ENCODE measurements around the gene MBD3L2B. TPM values are rescaled to one million over a fixed set of nuclear protein-coding genes. Genes with fewer than 3 reads are reported as not detected.
"Not testable (repeated sequence)": the region's sequence is repeated elsewhere in the genome, so short reads cannot be mapped to it uniquely, and the experiment has no call there.

Gene MBD3L2B
- total RNA-seq, 1 donor from 2014 or later: not detected

DNA sequence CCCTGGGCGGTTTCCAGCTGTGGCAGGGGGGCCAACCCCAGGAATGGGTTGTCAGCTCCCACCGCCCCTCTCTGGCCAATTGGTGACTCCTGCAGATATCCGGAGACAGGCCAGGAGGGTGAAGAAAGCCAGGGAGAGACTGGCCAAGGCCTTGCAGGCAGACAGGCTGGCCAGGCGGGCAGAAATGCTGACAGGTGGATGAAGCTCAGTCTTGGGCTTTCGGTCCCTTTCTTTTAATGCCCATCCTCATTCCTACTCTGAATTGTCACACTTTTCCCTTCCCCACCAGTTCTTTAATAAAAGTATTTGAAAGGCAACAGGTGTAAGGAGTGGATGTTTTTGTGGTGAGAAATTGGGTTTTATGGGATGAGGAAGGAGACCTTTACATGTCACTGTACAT is 30.2 kb upstream of the MBD3L2B start:
- not testable (repeated sequence) for H3K9ac ChIP-seq; H3K36me3 ChIP-seq; H2AFZ ChIP-seq (replicated peaks); H3K27me3 Mint-ChIP-seq (ENCODE audit: insufficient read depth, low read depth); H3K4me1 ChIP-seq; H3K79me2 ChIP-seq (ENCODE audit: low read depth); H3K36me3 Mint-ChIP-seq; H3F3A ChIP-seq (ENCODE audit: low read depth); H3K4me3 ChIP-seq; DNase-seq (ENCODE audit: low spot score); H3K9me3 Mint-ChIP-seq; H4K20me1 ChIP-seq (ENCODE audit: low read depth); H3K27me3 ChIP-seq; H3K27ac Mint-ChIP-seq; H3K27ac ChIP-seq; H3K4me1 Mint-ChIP-seq; H3K4me3 Mint-ChIP-seq; H3K9me3 ChIP-seq (ENCODE audit: low read depth); H3K4me2 ChIP-seq

DNA sequence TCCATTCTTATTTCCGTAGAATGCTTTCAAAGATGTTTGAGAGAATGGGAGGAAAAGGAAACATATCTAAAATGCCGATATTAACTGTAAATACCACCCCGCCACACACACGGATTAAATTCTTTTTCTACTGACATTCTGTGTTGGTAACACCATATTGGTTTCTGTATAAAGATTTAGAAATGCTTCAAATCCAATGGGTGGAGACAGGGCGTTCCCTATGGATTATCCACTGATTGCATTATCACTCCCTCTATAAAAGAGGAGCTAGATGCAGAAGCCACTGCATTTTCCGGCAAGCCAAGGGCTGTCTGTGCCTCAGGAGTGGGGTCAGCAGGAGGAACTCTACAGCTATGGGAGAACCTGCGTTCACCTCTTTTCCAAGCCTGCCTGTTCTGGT is 27.8 kb upstream of the MBD3L2B start, which contains the start of gene MBD3L2:
Gene MBD3L2, plus strand, starts transcription at position 301 of the 400 bp plus-strand sequence. Its CDS starts 53 bp downstream, at position 354.
- not testable (repeated sequence) for H3K4me1 Mint-ChIP-seq; H3K27me3 Mint-ChIP-seq (ENCODE audit: insufficient read depth, low read depth); H3K79me2 ChIP-seq (ENCODE audit: low read depth); H3F3A ChIP-seq (ENCODE audit: low read depth); H3K36me3 Mint-ChIP-seq; H4K20me1 ChIP-seq (ENCODE audit: low read depth); H3K4me3 ChIP-seq; H3K36me3 ChIP-seq; H3K27ac ChIP-seq; H3K4me1 ChIP-seq; H3K9me3 Mint-ChIP-seq; DNase-seq (ENCODE audit: low spot score); H3K27ac Mint-ChIP-seq; H3K4me2 ChIP-seq; H2AFZ ChIP-seq (replicated peaks); H3K9ac ChIP-seq; H3K27me3 ChIP-seq; H3K4me3 Mint-ChIP-seq; H3K9me3 ChIP-seq (ENCODE audit: low read depth)

DNA sequence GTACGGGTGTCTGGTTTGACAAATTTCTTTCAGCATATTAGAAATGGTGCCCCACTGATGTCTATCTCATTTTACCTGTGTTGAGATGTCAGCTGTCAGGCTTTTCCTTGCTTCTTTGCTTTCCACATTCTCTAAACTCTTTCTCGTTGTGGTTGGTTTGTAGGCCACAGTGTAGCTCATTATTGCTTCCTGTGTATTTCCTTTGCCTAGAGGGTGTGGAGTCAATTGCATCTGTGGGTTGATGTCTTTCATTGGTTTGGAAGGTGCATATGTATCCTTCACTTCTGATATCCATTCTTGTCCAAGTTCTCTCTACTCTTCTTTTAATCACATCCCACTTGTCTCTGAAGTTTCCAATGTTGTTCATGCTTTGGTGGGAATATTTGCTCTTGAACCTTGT is 20.3 kb upstream of the MBD3L2B start:
- not testable (repeated sequence) for H3K4me3 ChIP-seq; H4K20me1 ChIP-seq (ENCODE audit: low read depth); H3K4me1 ChIP-seq; H3K36me3 ChIP-seq; H3K4me2 ChIP-seq; H3K4me3 Mint-ChIP-seq; DNase-seq (ENCODE audit: low spot score); H3K79me2 ChIP-seq (ENCODE audit: low read depth); H3K9ac ChIP-seq; H3K27ac Mint-ChIP-seq; H3K36me3 Mint-ChIP-seq; H3K27me3 Mint-ChIP-seq (ENCODE audit: insufficient read depth, low read depth); H3K9me3 Mint-ChIP-seq; H3K9me3 ChIP-seq (ENCODE audit: low read depth); H3K27ac ChIP-seq; H3K4me1 Mint-ChIP-seq; H2AFZ ChIP-seq (replicated peaks); H3K27me3 ChIP-seq; H3F3A ChIP-seq (ENCODE audit: low read depth)

DNA sequence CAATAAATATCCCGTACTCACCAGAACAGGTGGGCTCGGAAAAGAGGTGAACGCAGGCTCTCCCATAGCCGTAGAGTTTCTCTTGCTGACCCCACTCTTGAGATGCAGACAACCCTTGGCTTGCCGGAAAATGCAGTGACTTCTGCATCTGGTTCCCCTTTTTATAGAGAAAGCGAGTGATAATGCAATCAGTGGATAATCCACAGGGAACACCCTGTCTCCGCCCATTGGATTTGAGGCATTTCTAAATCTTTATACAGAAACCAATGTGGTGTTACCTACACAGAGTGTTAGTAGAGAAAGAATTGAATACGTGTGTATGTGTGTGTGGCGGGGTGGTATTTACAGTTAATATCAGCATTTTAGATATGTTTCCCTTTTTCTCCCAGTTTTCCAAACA is 18.8 kb upstream of the MBD3L2B start, which contains the start of gene MBD3L4:
Gene MBD3L4, minus strand, starts transcription at position 101 of the 400 bp plus-strand sequence. Its CDS starts 35 bp downstream, at position 66.
- H3K4me3 Mint-ChIP-seq; H3K4me2 ChIP-seq; H3K4me1 ChIP-seq; H3K9me3 Mint-ChIP-seq; H3K36me3 ChIP-seq; H3K79me2 ChIP-seq (ENCODE audit: low read depth); H3K27ac Mint-ChIP-seq; H3K4me3 ChIP-seq; H3K9me3 ChIP-seq (ENCODE audit: low read depth); H3K36me3 Mint-ChIP-seq; H4K20me1 ChIP-seq (ENCODE audit: low read depth); H3K4me1 Mint-ChIP-seq; H3F3A ChIP-seq (ENCODE audit: low read depth); DNase-seq (ENCODE audit: low spot score); H3K9ac ChIP-seq; H3K27ac ChIP-seq; H3K27me3 ChIP-seq; H2AFZ ChIP-seq (replicated peaks); H3K27me3 Mint-ChIP-seq (ENCODE audit: insufficient read depth, low read depth): not testable (repeated sequence)

DNA sequence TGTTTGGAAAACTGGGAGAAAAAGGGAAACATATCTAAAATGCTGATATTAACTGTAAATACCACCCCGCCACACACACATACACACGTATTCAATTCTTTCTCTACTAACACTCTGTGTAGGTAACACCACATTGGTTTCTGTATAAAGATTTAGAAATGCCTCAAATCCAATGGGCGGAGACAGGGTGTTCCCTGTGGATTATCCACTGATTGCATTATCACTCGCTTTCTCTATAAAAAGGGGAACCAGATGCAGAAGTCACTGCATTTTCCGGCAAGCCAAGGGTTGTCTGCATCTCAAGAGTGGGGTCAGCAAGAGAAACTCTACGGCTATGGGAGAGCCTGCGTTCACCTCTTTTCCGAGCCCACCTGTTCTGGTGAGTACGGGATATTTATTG is 9.0 kb upstream of the MBD3L2B start, which contains the start of gene MBD3L5:
Gene MBD3L5, plus strand, starts transcription at position 301 of the 400 bp plus-strand sequence. Its CDS starts 34 bp downstream, at position 335.
- not testable (repeated sequence) for DNase-seq (ENCODE audit: low spot score); H4K20me1 ChIP-seq (ENCODE audit: low read depth); H3K36me3 Mint-ChIP-seq; H3K4me1 Mint-ChIP-seq; H3K9me3 Mint-ChIP-seq; H3F3A ChIP-seq (ENCODE audit: low read depth); H2AFZ ChIP-seq (replicated peaks); H3K27ac ChIP-seq; H3K9ac ChIP-seq; H3K27me3 ChIP-seq; H3K79me2 ChIP-seq (ENCODE audit: low read depth); H3K4me2 ChIP-seq; H3K4me1 ChIP-seq; H3K27me3 Mint-ChIP-seq (ENCODE audit: insufficient read depth, low read depth); H3K4me3 ChIP-seq; H3K27ac Mint-ChIP-seq; H3K4me3 Mint-ChIP-seq; H3K9me3 ChIP-seq (ENCODE audit: low read depth); H3K36me3 ChIP-seq

DNA sequence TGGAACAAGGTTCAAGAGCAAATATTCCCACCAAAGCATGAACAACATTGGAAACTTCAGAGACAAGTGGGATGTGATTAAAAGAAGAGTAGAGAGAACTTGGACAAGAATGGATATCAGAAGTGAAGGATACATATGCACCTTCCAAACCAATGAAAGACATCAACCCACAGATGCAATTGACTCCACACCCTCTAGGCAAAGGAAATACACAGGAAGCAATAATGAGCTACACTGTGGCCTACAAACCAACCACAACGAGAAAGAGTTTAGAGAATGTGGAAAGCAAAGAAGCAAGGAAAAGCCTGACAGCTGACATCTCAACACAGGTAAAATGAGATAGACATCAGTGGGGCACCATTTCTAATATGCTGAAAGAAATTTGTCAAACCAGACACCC is 7.6 kb upstream of the MBD3L2B start:
- not testable (repeated sequence) for H3K36me3 Mint-ChIP-seq; H3K9ac ChIP-seq; H3K79me2 ChIP-seq (ENCODE audit: low read depth); H3K4me1 Mint-ChIP-seq; DNase-seq (ENCODE audit: low spot score); H3F3A ChIP-seq (ENCODE audit: low read depth); H3K4me3 Mint-ChIP-seq; H3K27me3 Mint-ChIP-seq (ENCODE audit: insufficient read depth, low read depth); H2AFZ ChIP-seq (replicated peaks); H3K27me3 ChIP-seq; H3K27ac Mint-ChIP-seq; H3K27ac ChIP-seq; H3K9me3 ChIP-seq (ENCODE audit: low read depth); H3K36me3 ChIP-seq; H3K4me3 ChIP-seq; H3K4me1 ChIP-seq; H3K4me2 ChIP-seq; H4K20me1 ChIP-seq (ENCODE audit: low read depth); H3K9me3 Mint-ChIP-seq

Measured in neural progenitor cell (in vitro differentiated cells).